Mononuclear cell (primary cell): ENCODE results near the gene PPIF. TPM values are rescaled to one million over a fixed set of nuclear protein-coding genes. Genes with fewer than 3 reads are reported as not detected.

ENCODE experiments used
- H3K27me3 ChIP-seq: 2 replicates; pipeline ENCODE4 v1.6.0; 2011; ENCODE audit warnings: low read length, control low read depth; ENCODE audit not compliant: insufficient read depth
- H3K4me1 ChIP-seq: 2 replicates; pipeline ENCODE4 v1.5.1; 2011; ENCODE audit warnings: mild to moderate bottlenecking, low read length, control low read depth; ENCODE audit not compliant: insufficient read depth
- H3K4me3 ChIP-seq: 2 replicates; pipeline ENCODE4 v1.5.1; 2011; ENCODE audit warnings: mild to moderate bottlenecking, low read length, moderate library complexity
- H3K9me3 ChIP-seq: 2 replicates; pipeline ENCODE4 v1.5.1; 2011; ENCODE audit warnings: low read depth, mild to moderate bottlenecking, control low read depth, low read length
- total RNA-seq: library from RNA; depleted of rRNA; stranded (reverse); fragments of >200 nt; gene quantifications from one replicate; pipeline ENCODE4 v1.2.3, GENCODE V29; 2012

The PPIF gene
- total RNA-seq, 1 donor = 146 TPM

DNA sequence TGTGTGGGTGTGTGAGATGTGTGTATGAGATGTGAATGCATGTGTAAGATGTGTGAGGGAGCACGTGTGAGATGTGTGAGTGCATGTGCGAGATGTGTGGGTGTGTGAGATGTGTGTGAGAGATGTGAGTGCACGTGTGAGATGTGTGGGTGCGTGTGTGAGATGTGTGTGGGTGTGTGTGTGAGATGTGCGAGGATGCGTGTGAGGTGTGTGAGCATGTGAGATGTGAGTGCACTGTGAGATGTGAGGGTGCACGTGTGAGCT is 31.0 kb downstream of the PPIF start:
- H3K9me3 ChIP-seq = no peaks in the 10 kb centered on the region

DNA sequence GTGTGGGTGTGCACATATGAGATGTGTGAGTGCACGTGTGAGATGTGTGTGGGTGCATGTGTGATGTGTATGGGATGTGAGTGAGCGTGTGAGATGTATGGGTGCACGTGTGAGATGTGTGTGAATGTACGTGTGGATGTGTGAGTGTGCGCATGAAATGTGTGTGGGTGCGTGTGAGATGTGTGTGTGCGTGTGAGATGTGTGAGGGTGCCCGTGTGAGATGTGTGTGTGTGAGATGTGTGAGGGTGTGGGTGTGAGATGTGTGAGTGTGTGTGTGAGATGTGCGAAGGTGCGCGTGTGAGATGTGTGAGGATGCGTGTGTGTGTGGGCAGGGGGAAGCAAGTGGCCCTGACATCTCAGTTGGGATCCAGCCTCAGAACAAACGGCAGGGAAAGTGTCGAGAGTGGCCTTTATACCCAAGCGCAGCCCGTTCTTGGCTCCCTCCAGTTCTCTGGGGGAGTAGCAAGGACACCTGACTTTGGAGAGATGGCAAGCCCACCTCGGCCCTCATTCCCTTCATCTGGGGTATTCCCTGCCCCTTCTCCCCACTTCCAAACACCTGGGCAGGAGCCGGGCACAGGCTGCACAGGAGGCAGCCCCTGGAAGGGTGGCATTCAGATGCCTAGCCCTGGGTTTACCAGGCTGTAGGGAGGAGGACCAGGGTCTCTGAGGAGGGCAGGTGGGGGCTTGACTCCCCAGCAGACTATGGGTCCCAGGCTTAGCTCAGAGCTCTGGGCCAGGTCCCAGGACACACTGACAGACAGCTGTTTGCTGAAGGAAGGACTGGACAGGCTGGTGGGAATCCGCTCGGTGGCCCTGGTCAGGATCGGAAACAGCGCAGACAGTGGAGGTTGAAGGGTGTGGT is 31.6 kb downstream of the PPIF start:
- Histone ChIP-seq H3K9me3 (no peaks in the 10 kb centered on the region), H3K4me1 (no peaks in the 10 kb centered on the region), H3K4me3 (no peak overlapping the region), H3K27me3 (no peaks in the 10 kb centered on the region)

More for the DNA sequence above, 31.0 kb downstream of the PPIF start:
- Histone ChIP-seq H3K27me3 (no peaks in the 10 kb centered on the region), H3K4me3 (no peak overlapping the region), H3K4me1 (no peaks in the 10 kb centered on the region)

DNA sequence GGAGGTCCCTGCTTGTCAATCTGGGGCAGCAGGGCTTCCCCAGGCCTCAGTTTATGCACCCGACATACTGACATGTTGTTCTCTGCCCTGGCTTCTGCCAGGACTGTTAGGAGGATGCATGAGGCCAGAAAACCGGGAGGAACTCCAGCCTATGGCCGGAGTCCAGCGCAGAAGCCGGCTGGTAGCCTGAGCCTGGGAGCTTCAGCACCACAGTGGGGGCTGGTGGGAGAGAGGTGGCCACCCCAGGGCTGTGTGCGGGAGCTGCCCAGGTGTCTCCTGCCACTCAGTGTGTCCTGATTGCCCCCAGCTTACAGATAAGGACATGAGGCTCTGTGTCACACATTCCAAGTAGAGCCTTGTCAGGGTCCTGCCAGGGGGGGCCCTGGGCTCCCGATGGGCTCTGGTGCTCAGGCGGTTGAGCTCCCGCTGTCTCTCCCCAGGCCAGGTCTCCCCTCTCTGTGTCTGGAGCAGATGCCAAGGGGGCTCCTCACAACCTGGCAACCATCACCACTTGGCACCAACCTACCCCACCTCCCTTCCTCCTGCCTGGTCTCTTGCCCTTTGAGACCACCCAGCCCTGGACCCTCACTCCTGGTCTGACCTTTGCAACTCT is 32.3 kb downstream of the PPIF start:
- Histone ChIP-seq H3K27me3 (no peaks in the 10 kb centered on the region), H3K4me3 (no peak overlapping the region), H3K4me1 (no peaks in the 10 kb centered on the region), H3K9me3 (no peaks in the 10 kb centered on the region)

DNA sequence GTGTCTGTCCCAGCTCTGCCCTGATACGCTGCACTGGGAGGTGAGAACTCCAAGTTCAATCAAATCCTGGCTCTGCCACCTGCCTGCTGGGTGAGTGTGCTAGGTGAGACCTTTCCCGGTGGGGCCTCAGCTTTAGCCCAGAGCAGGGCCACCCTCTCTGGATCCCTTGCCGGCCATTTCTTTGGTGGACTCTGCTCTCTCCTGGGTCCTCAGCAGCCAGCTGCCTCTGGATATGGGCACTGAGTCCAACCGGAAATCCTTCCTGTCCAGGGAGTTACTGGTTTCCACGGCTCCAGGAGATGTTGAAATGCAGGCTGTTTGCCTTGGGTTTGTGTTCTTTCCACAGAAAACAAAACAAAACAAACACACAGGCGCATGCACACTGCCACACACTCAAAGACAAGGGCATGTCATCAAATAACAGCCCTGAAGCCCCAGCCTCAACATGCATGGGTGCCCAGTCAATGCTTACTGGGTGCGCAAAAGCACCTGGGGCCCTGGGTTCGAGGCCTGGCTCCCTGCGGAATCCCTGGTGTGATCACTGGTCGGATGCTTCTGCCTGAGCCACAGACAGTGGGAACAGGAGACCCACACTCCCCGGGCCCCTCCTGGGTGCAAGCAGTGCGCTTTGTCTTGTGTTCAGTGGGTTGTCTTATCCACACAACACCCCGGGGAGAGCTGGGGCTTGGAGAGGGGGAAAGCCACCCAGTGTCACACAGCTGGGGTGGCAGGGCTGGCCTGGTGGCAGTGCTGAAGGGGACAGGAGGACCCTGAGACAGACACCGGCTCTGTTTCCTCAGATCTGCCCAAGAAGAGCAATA is 33.1 kb downstream of the PPIF start:
- Histone ChIP-seq H3K4me1 (no peaks in the 10 kb centered on the region), H3K9me3 (no peaks in the 10 kb centered on the region), H3K4me3 (no peak overlapping the region), H3K27me3 (no peaks in the 10 kb centered on the region)

DNA sequence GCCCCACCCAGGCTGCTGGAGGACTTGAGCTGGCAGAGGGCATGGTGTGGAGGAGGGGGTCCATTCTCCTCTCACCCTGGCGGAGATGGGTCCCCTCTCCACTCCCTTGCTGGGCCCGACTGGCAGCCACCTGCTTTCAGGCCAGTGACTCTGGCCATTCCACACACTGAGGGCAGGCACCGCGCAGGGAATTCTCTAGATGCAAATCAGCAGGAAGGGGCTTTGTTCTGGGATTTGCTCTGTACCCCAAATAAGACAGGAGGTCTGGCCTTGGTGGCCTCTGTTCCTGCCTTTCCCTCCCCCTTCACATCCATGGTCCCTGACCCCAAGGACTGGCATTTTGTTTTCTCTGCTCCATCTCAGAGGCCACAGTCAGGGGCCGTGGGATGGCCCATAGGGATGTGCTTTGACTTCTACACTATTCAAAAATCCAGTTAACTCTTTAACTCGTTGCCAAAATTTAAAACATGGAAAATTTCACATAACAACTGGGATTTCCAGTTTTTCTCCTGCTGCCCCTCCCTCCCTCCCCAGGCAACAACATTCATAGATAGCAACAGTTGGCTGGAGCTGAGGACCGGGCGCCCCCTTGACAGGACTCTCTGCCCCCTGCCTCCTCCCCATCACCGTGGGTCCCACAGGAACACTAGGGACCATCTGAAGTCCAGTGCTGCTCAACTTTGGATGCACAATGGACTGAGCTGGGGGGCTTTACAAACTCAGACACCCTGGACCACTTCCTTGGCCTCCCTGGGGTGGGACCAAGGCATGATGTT is 33.9 kb downstream of the PPIF start:
- no peaks in the 10 kb centered on the region for H3K4me1 ChIP-seq
- H3K4me3 ChIP-seq = no peak overlapping the region
- no peaks in the 10 kb centered on the region for H3K9me3 ChIP-seq
- H3K27me3 ChIP-seq = no peaks in the 10 kb centered on the region

DNA sequence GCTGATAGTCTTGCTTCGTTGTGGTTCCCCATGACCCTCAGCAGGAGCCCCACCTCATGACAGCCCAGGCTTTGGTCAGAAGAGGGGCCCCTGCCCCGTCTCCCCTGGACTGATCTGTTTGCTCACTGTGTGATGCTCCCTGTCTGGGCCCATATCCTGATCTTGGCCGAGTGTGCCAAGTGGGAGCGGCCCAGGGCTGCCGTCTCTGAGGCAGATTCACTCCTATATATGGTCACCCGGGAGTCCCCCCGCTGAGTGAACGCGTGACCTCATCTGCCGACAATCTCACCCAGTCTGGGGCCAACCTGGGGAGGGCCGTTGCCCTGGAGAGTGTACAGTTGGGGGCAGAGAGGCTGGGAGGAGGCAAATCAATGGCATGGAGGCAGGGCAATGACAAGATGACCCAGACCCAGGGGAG is 34.5 kb downstream of the PPIF start:
- no peaks in the 10 kb centered on the region for H3K4me1 ChIP-seq
- no peaks in the 10 kb centered on the region for H3K9me3 ChIP-seq
- no peaks in the 10 kb centered on the region for H3K27me3 ChIP-seq
- no peak overlapping the region for H3K4me3 ChIP-seq

DNA sequence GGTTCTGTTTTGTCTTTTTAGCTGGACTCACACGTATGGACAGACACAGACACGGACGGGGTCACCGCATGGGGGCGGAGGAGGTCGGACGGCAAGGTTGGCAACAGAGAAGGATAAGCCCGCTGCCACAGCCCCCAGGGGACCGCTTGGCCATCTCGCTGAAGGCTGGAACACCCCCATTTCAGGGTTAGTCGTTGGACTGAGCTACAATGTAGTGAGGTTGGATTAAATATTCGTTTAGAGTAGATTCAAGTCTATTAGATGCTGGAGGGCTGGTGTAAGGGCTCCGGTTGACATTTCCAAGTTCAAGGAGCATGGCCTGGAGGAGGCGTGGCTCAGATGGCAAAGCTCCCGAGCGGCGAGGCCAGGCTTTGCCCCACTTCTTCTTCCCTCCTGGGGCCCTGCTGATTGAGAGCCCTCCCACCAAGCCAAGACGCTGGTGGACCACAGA is 35.2 kb downstream of the PPIF start:
- no peaks in the 10 kb centered on the region for H3K4me1 ChIP-seq
- H3K4me3 ChIP-seq = no peak overlapping the region
- no peaks in the 10 kb centered on the region for H3K27me3 ChIP-seq
- no peaks in the 10 kb centered on the region for H3K9me3 ChIP-seq

DNA sequence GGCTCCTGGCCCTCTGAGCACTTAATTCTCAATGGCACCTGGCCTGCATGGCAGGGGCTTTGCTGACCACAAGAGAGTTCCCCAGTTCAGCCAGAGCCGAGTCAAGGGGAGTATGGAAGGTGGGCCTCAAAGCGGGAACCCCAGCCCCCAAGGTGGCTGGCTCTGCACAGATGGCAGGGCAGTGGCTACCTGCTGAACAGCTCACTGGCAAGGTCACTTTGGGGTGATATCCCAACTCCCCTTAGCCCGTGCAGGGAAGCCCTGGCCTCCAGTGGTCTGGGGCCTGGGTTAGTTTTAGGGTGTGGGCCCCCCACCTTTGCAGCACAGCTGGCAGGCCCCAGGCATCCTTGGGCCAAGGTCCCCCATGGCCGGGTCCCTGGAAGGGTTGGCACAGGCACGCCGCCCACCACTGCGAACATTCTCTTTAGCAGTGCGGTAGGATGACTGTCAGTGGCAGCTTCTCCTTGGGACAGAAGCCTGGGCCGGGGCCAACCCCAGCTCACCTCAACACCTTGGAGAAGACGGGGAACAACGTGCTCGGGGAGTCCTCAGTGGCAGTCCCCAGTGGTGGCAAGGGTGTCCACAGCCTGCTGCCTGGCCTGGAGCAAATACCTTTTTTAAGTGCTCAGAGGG is 36.8 kb downstream of the PPIF start:
- Histone ChIP-seq H3K4me1 (no peaks in the 10 kb centered on the region), H3K9me3 (no peaks in the 10 kb centered on the region), H3K4me3 (no peak overlapping the region), H3K27me3 (no peaks in the 10 kb centered on the region)

DNA sequence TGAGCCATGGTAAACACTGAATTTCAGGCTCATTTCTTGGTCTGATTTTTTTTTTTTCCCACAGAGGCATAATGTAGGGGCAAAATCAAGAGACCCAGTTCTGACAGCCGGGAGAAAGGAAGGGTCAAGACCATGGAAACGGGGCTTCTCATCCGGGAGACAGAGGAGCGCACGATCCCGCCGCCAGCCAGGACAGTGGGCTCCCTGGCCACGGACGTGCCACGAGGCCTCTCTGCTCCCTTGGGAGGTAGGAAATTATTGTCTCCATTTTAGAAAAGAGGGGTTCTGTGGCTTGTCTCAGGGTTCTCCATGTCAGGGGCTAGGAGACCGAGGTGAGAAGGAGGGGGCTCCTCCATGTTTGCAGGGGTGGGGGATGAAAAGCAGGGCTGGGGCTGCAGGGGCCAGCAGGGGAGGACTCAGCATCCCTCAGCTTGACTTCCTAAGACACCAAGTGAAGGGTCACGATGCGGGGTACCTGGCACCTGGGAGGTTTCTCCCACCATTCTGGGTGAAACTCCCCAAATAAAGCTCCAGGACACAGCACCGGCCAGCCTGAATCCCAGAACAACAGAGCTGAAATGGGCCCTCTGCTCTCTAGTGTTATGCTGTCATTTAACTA is 37.6 kb downstream of the PPIF start:
- H3K9me3 ChIP-seq = no peaks in the 10 kb centered on the region
- no peak overlapping the region for H3K4me3 ChIP-seq
- H3K27me3 ChIP-seq = no peaks in the 10 kb centered on the region
- no peaks in the 10 kb centered on the region for H3K4me1 ChIP-seq

DNA sequence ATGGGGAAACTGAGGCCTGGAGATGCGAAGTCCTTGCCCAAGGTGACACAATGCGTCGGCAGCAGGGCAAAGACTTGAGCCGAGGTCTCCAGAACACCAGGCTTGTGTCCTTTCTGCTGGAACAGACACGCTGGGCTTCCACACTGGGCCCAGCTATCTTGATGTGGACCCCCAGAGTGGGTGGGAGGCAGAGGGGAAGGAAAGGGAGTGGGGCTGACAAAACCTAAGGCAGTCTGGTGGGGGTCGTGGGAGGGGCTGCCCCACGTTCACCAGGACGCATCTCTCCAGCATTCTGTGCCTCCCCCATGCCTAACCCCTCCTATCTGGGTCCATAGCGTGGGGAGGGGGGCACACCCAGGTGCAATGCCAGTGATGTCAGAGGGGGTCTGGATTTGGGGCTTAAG is 38.1 kb downstream of the PPIF start:
- no peak overlapping the region for H3K4me3 ChIP-seq

DNA sequence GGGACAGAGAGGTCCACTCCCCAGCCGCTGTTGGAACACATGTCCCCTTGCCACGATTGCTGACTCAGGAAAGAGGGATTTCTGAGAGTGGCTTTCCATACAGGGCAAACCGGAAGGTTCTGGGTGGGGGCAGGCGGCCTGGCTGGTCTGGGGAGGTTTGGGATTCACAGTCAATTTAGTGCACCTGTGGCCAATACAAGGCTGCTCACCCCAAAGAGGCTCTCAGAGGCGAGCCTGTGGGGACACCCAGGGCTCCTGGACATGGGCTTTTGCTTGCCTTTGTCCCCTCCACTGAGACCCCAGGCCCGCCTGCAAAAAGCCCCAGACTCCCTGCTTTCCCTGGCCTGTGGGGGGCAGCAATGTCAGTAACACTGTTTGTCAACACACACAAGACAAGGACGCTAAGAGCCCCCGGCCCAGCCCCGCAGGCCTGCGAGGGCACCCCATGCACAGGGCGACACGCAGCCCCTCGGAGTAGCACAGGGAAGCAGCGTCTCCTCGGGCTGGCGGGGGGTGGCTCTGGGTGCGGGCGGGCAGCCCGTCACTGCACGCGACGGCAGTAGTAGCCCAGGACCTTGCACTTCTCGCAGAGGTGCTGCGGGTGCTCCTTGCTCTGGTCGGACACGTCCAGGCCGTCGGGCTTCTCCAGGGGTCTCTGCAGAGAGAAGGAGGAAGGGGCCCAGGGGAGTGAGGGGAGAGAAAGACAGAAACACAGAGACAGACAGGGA is 38.7 kb downstream of the PPIF start:
- H3K27me3 ChIP-seq = no peaks in the 10 kb centered on the region
- H3K4me3 ChIP-seq = no peak overlapping the region
- H3K9me3 ChIP-seq = no peaks in the 10 kb centered on the region
- no peaks in the 10 kb centered on the region for H3K4me1 ChIP-seq

More for the DNA sequence above, 38.1 kb downstream of the PPIF start:
- Histone ChIP-seq H3K9me3 (no peaks in the 10 kb centered on the region), H3K27me3 (no peaks in the 10 kb centered on the region), H3K4me1 (no peaks in the 10 kb centered on the region)

DNA sequence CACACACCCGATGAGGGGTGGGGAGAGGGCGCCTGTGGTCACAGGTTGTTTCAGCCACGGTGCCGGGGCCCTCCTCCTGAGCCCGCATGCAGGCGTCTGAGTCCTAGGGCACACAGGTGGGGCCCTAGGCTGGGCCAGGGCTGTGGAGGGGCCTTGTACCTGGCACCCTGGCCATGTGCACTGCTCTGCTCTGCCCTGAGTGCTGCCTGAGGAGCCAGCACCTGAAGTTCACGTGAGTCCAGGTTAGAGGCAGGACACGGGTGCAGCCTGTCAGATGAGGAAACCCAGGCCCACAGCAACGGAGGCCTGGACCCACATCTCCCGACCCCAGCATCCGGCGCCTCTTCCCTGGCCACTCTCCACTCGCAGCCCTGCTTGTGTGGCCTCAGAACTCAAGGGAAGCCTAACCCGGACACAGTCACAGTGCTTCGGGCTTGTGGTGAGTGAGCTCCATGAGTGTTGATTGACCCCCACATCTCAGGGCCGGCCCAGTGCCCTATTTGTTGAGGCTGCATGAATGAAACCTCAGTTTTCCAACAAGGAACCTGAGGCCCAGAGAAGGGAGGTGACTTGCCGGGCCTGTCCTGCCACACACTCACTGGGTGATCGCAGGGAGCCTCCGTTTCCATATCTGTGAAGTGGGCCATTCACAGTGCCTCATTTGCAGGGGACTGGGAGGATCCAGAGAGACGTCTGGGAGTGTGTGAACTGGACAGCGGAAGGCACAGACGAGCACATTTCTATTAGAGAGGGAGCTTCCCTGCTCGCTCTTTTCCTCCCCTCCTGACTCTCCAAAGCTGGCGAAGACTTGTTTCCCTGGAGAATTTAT is 39.6 kb downstream of the PPIF start:
- no peaks in the 10 kb centered on the region for H3K27me3 ChIP-seq
- no peak overlapping the region for H3K4me3 ChIP-seq
- H3K4me1 ChIP-seq = no peaks in the 10 kb centered on the region
- no peaks in the 10 kb centered on the region for H3K9me3 ChIP-seq

DNA sequence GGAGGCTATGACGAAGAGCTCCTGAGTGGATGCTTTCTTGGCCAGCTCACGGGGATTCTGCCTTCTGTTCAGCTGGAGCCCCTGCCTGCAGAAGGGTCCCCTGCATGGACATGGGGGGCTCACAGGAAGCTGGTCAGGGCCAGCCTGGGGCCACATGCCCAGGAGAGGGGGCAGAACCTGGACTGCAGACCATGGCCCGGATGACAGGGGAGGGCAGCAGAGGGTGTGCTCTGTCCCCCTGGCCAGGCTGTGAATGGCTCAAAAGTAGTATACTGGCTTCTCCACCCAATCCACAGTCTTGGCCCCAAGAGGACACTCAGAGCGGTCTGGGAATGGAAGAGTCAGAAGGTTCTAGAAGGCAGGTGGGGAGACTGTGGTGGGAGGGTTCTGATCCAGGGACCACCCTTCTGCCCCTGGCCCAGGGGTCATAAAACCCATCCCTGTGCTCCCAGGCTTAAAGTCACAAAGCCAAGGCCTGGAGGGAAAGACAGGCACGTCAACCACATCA is 40.3 kb downstream of the PPIF start:
- H3K27me3 ChIP-seq = no peaks in the 10 kb centered on the region
- no peak overlapping the region for H3K4me3 ChIP-seq
- H3K9me3 ChIP-seq = no peaks in the 10 kb centered on the region
- no peaks in the 10 kb centered on the region for H3K4me1 ChIP-seq
